ENCODE data around the gene GRAMD1B. TPM values are rescaled to one million over a fixed set of nuclear protein-coding genes. Genes with fewer than 3 reads are reported as not detected.

GRAMD1B gene
- total RNA-seq, 2 donors from 2014 or later: 1.7 to 1.9 TPM

- H3K27ac ChIP-seq: no peak overlapping the region
- peak; percentile 81 for DNase-seq
- intact Hi-C loops (cut with DNase I): loop anchor here (2.0 kb wide), 1 partner anchor 69 kb away; no protein-coding TSS in a partner anchor
Observed at GRCh38 chr11:123407130-123407995, 22.7 kb upstream of the GRAMD1B start.

GRCh38 chr11:123407996-123408597 is 22.0 kb upstream of the GRAMD1B start:
- no peak overlapping the region for H3K9ac ChIP-seq (ENCODE audit: low read depth in 2 of 2, low read length in 2 of 2)

More at GRCh38 chr11:123407130-123407995, 22.7 kb upstream of the GRAMD1B start:
- H3K9me3 ChIP-seq: no peaks in the 10 kb centered on the region
- H3K36me3 ChIP-seq: no peaks in the 10 kb centered on the region
- peaks cover 3% of the 10 kb centered on the region for H3K4me1 ChIP-seq
- no peak overlapping the region for H3K9ac ChIP-seq (ENCODE audit: low read depth in 2 of 2, low read length in 2 of 2)
- H3K27me3 ChIP-seq: no peaks in the 10 kb centered on the region
- H3K4me3 ChIP-seq: no peak overlapping the region
- peak; percentile 71 for TF ChIP-seq CTCF (IDR thresholded peaks at IDR 0.05)

GRCh38 chr11:123408619-123409455 is 21.2 kb upstream of the GRAMD1B start:
- DNase-seq: no peak
- H3K27me3 ChIP-seq: no peaks in the 10 kb centered on the region
- peaks cover 3% of the 10 kb centered on the region for H3K4me1 ChIP-seq
- H3K27ac ChIP-seq: no peak overlapping the region
- intact Hi-C loops (cut with DNase I): no loop called here
- H3K36me3 ChIP-seq: no peaks in the 10 kb centered on the region
- no peak for TF ChIP-seq CTCF (IDR thresholded peaks at IDR 0.05)
- no peaks in the 10 kb centered on the region for H3K9me3 ChIP-seq
- no peak overlapping the region for H3K4me3 ChIP-seq
- peak overlapping the region in 1 of 2 donors; percentile 23 for H3K9ac ChIP-seq (ENCODE audit: low read depth in 2 of 2, low read length in 2 of 2)

More at GRCh38 chr11:123407996-123408597, 22.0 kb upstream of the GRAMD1B start:
- intact Hi-C loops (cut with DNase I): loop anchor here (2.0 kb wide), 1 partner anchor 69 kb away; no protein-coding TSS in a partner anchor
- TF ChIP-seq CTCF (IDR thresholded peaks at IDR 0.05): no peak
- no peak for DNase-seq
- H3K4me3 ChIP-seq: no peak overlapping the region
- no peak overlapping the region for H3K27ac ChIP-seq
- no peaks in the 10 kb centered on the region for H3K27me3 ChIP-seq
- peaks cover 3% of the 10 kb centered on the region for H3K4me1 ChIP-seq
- no peaks in the 10 kb centered on the region for H3K36me3 ChIP-seq
- no peaks in the 10 kb centered on the region for H3K9me3 ChIP-seq

- H3K9me3 ChIP-seq: no peaks in the 10 kb centered on the region
- H3K27me3 ChIP-seq: no peaks in the 10 kb centered on the region
- TF ChIP-seq CTCF (IDR thresholded peaks at IDR 0.05): no peak
- H3K36me3 ChIP-seq: no peaks in the 10 kb centered on the region
- peak overlapping the region in 1 of 2 donors; percentile 23 for H3K9ac ChIP-seq (ENCODE audit: low read depth in 2 of 2, low read length in 2 of 2)
- peaks cover 3% of the 10 kb centered on the region for H3K4me1 ChIP-seq
- no peak overlapping the region for H3K27ac ChIP-seq
- H3K4me3 ChIP-seq: no peak overlapping the region
- intact Hi-C loops (cut with DNase I): no loop called here
- no peak for DNase-seq
Observed at GRCh38 chr11:123409456-123410217, 20.4 kb upstream of the GRAMD1B start.
